SK-N-SH (cell line): ENCODE measurements around the gene CCT6A.

ENCODE experiments used
- CHD2 ChIP-seq: fragments of 150-350 bp; IDR thresholded peaks from 2 replicates; pipeline ENCODE4 v1.6.1; 2018; ENCODE audit warnings: low read length; ENCODE audit not compliant: partially characterized antibody
- CTCF ChIP-seq: fragments of 200-600 bp; sonication (generic); IDR thresholded peaks from 2 replicates; pipeline ENCODE4 v1.6.1; 2017; ENCODE audit warnings: antibody characterized with exemption, mild to moderate bottlenecking, moderate library complexity
- EP300 ChIP-seq, 2 experiments: IDR thresholded peaks; 2 replicates each; pipeline versions ENCODE4 v1.4.0 to v1.6.1; 2012; ENCODE audit warnings: borderline replicate concordance in 1 of 2, low read depth in 1 of 2, low read length in 1 of 2
- MAX ChIP-seq: IDR thresholded peaks from 2 replicates; pipeline ENCODE4 v1.4.0; 2012; ENCODE audit warnings: low read depth
- NRF1 ChIP-seq: IDR thresholded peaks from 2 replicates; pipeline ENCODE4 v1.6.1; 2012; ENCODE audit warnings: low read depth, mild to moderate bottlenecking, low read length
- POLR2AphosphoS5 ChIP-seq: IDR thresholded peaks from 2 replicates; pipeline ENCODE4 v1.6.1; 2012; ENCODE audit warnings: low read depth, low read length
- RAD21 ChIP-seq: IDR thresholded peaks from 2 replicates; pipeline ENCODE4 v1.6.1; 2012; ENCODE audit warnings: mild to moderate bottlenecking, low read length
- RFX5 ChIP-seq: IDR thresholded peaks from 2 replicates; pipeline ENCODE4 v1.6.1; 2012; ENCODE audit warnings: mild to moderate bottlenecking, improper control_type of control experiment, low read length
- SIN3A ChIP-seq: IDR thresholded peaks from 2 replicates; pipeline ENCODE4 v1.6.1; 2012; ENCODE audit warnings: low read depth, mild to moderate bottlenecking, low read length, moderate library complexity, borderline replicate concordance
- SMC3 ChIP-seq: IDR thresholded peaks from 2 replicates; pipeline ENCODE4 v1.6.1; 2012; ENCODE audit warnings: low read depth, low read length, improper control_type of control experiment
- TAF1 ChIP-seq: IDR thresholded peaks from 2 replicates; pipeline ENCODE4 v1.6.1; 2012; ENCODE audit warnings: low read depth, mild to moderate bottlenecking, low read length, moderate library complexity, borderline replicate concordance
- TCF12 ChIP-seq: IDR thresholded peaks from 2 replicates; pipeline ENCODE4 v1.4.0; 2012
- YY1 ChIP-seq: IDR thresholded peaks from 2 replicates; pipeline ENCODE4 v1.4.0; 2012; ENCODE audit warnings: low read depth, mild to moderate bottlenecking

- TF ChIP-seq CTCF (peak; percentile 51), MAX (no peak), YY1 (no peak), TAF1 (no peak), SMC3 (peak; percentile 30), EP300 (IDR thresholded peaks at IDR 0.05; ENCODE audit: borderline replicate concordance in 1 of 2, low read depth in 1 of 2, low read length in 1 of 2) (peak in 1 of 2 experiments; percentile 13; a peak in 1 of 4 replicates), TCF12 (peak; percentile 67), POLR2AphosphoS5 (peak; percentile 47; the same call in 1 of the 2 replicates), RAD21 (peak; percentile 51), NRF1 (no peak), CHD2 (no peak), RFX5 (no peak), SIN3A (no peak)
Observed at GRCh38 chr7:56092789-56093531, 41.4 kb downstream of the CCT6A start, which contains the start of gene PHKG1.
